Measurements from ENCODE around the gene OR2Z1.
"Not testable (repeated sequence)": the region's sequence is repeated elsewhere in the genome, so short reads cannot be mapped to it uniquely, and the experiment has no call there.

The OR2Z1 gene

GRCh38 chr19:8705304-8705703 is 16.1 kb upstream of the OR2Z1 start:
- not testable (repeated sequence) for DNase-seq

GRCh38 chr19:8705742-8706141 is 15.7 kb upstream of the OR2Z1 start:
- no peak for DNase-seq

DNA sequence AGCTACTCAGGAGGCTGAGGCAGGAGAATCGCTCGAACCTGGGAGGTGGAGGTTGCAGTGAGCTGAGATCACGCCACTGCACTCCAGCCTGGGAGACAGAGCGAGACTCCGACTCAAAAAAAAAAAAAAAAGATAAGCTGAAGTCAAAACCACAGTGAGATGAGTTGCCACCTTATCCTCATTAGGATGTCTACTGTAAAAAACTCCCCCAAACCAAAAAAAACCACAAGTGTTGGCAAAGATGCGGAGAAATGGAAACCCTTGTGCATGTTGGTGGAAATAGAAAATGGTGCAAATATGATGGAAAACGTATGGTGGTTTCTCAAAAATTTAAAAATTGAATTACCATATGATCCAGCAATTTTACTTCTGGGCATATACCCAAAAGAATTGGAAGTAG is 11.1 kb upstream of the OR2Z1 start:
- not testable (repeated sequence) for DNase-seq

DNA sequence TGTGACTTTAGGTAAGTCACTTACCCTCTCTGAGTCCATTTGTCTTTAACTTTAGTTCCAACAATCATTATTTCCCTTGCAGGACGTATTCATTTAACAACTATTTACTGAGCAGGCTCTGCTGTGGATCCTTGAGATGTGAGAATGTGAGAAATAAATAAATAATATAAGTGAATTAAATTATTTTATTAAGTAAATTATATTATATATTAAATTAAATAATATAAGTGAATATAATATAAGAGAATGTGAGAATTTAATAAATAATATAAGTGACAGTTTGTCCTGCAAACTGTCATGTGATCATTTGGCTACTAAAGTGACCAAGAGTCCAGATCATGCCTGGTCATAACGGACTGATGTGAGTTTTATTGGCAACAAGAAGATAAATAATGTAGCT is 598 bp downstream of the OR2Z1 start:
- no peak for DNase-seq

DNA sequence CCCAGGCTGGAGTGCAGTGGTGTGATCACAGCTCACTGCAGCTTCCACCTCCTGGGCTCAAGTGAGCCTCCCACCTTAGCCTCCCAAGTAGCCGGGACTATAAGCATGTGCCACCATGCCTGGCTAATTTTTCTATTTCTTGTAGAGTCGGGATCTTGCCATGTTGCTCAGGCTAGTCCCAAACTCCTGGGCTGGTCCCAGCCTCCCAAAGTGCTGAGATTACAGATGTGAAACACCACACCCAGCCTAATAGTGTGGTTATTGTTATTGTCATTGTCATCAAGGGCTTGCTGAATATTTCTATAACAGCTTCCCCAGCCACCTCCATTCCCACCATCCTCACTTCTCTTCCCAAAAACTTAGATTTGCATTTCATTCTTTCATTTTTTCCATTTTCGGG is 2.8 kb downstream of the OR2Z1 start:
- no peak for DNase-seq

GRCh38 chr19:8731428-8732169 is 10.2 kb downstream of the OR2Z1 start:
- DNase-seq: no peak

GRCh38 chr19:8738377-8738776 is 16.9 kb downstream of the OR2Z1 start:
- no peak for DNase-seq

- not testable (repeated sequence) for DNase-seq
These were observed 18.0 kb downstream of the OR2Z1 start for GRCh38 chr19:8739291-8740065.

- not testable (repeated sequence) for DNase-seq
These were observed 45.8 kb downstream of the OR2Z1 start for GRCh38 chr19:8767257-8767656.

DNA sequence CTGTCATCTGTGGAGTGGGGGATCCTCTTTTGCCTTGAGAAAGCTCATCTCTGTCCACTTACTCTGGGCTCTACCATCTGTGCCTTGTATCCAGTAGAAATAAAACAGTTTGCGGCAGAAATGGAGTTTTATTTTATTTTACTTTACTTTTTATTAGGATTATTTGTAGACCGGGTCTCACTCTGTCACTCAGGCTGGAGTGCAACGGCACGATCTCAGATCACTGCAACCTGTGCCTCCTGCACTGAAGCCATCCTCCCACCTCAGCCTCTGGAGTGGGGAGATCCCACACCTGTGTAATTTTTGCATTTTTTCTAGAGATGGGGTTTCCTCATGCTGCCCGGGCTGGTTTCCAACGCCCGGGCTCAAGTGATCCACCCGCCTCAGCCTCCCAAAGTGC is 47.8 kb downstream of the OR2Z1 start:
- DNase-seq: not testable (repeated sequence)

DNA sequence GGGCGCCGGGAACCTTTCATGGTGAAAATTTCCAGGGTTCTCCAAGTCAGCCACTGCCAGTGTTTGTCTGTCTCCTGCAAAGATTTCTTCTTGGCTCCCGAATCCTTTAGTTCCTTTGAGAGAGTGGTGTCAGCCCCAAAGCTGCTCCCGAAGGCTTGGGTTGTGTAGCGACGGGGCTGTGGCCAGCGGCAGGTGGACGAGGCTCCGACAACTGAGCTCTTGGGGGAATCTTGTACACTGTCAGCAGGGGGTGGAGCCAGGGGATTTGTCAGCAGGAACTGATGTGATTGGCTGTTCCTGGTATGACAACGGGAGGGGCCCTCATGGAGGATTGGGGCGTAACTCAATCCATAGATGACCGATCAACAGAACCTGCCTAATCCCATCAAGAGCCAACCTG is 52.2 kb downstream of the OR2Z1 start:
- not testable (repeated sequence) for DNase-seq

Measured in DMS153 (cell line).